ENCODE measurements around the gene GMCL1. TPM values are rescaled to one million over a fixed set of nuclear protein-coding genes. Genes with fewer than 3 reads are reported as not detected.

Gene GMCL1
- total RNA-seq, 1 donor: 9.7 TPM

GRCh38 chr2:69789175-69789721, 40.2 kb upstream of the GMCL1 start:
- peak; percentile 70 for DNase-seq (ENCODE audit: low read depth)
- no peak for TF ChIP-seq CTCF (IDR thresholded peaks at IDR 0.05; ENCODE audit: insufficient read depth, low read length)
- H3K4me3 ChIP-seq (ENCODE audit: low read depth, low read length): no peak overlapping the region

- DNase-seq (ENCODE audit: low read depth): peak; percentile 55
- no peak for TF ChIP-seq CTCF (IDR thresholded peaks at IDR 0.05; ENCODE audit: insufficient read depth, low read length)
- H3K4me3 ChIP-seq (ENCODE audit: low read depth, low read length): peak overlapping the region; percentile 1
Measured at GRCh38 chr2:69789772-69790600, 39.5 kb upstream of the GMCL1 start.

- TF ChIP-seq CTCF (IDR thresholded peaks at IDR 0.05; ENCODE audit: insufficient read depth, low read length): no peak
- no peak for DNase-seq (ENCODE audit: low read depth)
- peak overlapping the region; percentile 1 for H3K4me3 ChIP-seq (ENCODE audit: low read depth, low read length)
Measured at GRCh38 chr2:69790601-69790959, 38.9 kb upstream of the GMCL1 start.

- DNase-seq (ENCODE audit: low read depth): peak; percentile 64
- no peak for TF ChIP-seq CTCF (IDR thresholded peaks at IDR 0.05; ENCODE audit: insufficient read depth, low read length)
Measured at GRCh38 chr2:69791045-69791444, 38.4 kb upstream of the GMCL1 start.

GRCh38 chr2:69796174-69796573, 33.3 kb upstream of the GMCL1 start:
- no peak overlapping the region for H3K4me3 ChIP-seq (ENCODE audit: low read depth, low read length)
- TF ChIP-seq CTCF (IDR thresholded peaks at IDR 0.05; ENCODE audit: insufficient read depth, low read length): no peak
- no peak for DNase-seq (ENCODE audit: low read depth)

More at GRCh38 chr2:69791045-69791444, 38.4 kb upstream of the GMCL1 start:
- H3K4me3 ChIP-seq (ENCODE audit: low read depth, low read length): no peak overlapping the region

- no peak for TF ChIP-seq CTCF (IDR thresholded peaks at IDR 0.05; ENCODE audit: insufficient read depth, low read length)
- H3K4me3 ChIP-seq (ENCODE audit: low read depth, low read length): no peak overlapping the region
- DNase-seq (ENCODE audit: low read depth): no peak
Measured at GRCh38 chr2:69797235-69797634, 32.2 kb upstream of the GMCL1 start.
